ENCODE measurements around the gene SMKR1. TPM values are rescaled to one million over a fixed set of nuclear protein-coding genes. Genes with fewer than 3 reads are reported as not detected.

SMKR1 gene
- total and polyA plus RNA-seq, 9 of the 15 experiments (the other 6 are each of a cell fraction or from before 2014, with no cell fraction given), result 0.58 to 1.8 (median 0.93) TPM; not detected in 1

GRCh38 chr7:129559564-129559963 is 57.2 kb downstream of the SMKR1 start (continued):
- TF ChIP-seq HBP1 (CRISPR knock-in tag; IDR thresholded peaks at IDR 0.05) (peak; percentile 27; the same call in 1 of the 2 replicates), TRIM24 (IDR thresholded peaks at IDR 0.05) (peak; percentile 67 to 75; a peak in 3 of 4 replicates), RNF2 (IDR thresholded peaks at IDR 0.05) (peak; percentile 37; the same call in 1 of the 2 replicates), SMARCA4 (IDR thresholded peaks at IDR 0.05) (peak; percentile 87), ZNF436 (CRISPR knock-in tag; IDR thresholded peaks at IDR 0.05) (no peak), NCOR1 (IDR thresholded peaks at IDR 0.05) (peak; percentile 86), CREM (IDR thresholded peaks at IDR 0.05; ENCODE audit: low read depth) (0 out of 2 replicates have a peak, but pooled peaks have one; percentile 19), CTBP1 (IDR thresholded peaks at IDR 0.05; ENCODE audit: borderline replicate concordance) (peak; percentile 82; the same call in 1 of the 2 replicates), CEBPB (tag; IDR thresholded peaks at IDR 0.05) (peak; percentile 72), DPF2 (IDR thresholded peaks at IDR 0.05) (peak; percentile 91), AFF4 (CRISPR knock-in tag; IDR thresholded peaks at IDR 0.05) (0 out of 2 replicates have a peak, but pooled peaks have one; percentile 14), NFE2L1 (tag; IDR thresholded peaks at IDR 0.05; ENCODE audit: borderline replicate concordance, low read depth) (no peak), HIVEP1 (CRISPR knock-in tag; IDR thresholded peaks at IDR 0.05) (0 out of 2 replicates have a peak, but pooled peaks have one; percentile 7), ZFX (CRISPR knock-in tag; IDR thresholded peaks at IDR 0.05) (peak; percentile 42; the same call in 1 of the 2 replicates), ZBTB2 (IDR thresholded peaks at IDR 0.05) (peak; percentile 58; the same call in 1 of the 2 replicates), NR2C1 (IDR thresholded peaks at IDR 0.05) (peak; percentile 25; the same call in 1 of the 2 replicates), NR2C1 (tag; IDR thresholded peaks at IDR 0.05) (peak; percentile 39; the same call in 1 of the 2 replicates), VEZF1 (CRISPR knock-in tag; IDR thresholded peaks at IDR 0.05) (0 out of 2 replicates have a peak, but pooled peaks have one; percentile 30), KLF16 (IDR thresholded peaks at IDR 0.05) (peak; percentile 77), TFAP4 (CRISPR knock-in tag; IDR thresholded peaks at IDR 0.05; ENCODE audit: borderline replicate concordance) (peak; percentile 38; the same call in 1 of the 2 replicates), TEAD4 (IDR thresholded peaks at IDR 0.05; ENCODE audit: low read length) (peak; percentile 89), TEAD4 (CRISPR knock-in tag; IDR thresholded peaks at IDR 0.05; ENCODE audit: borderline replicate concordance) (no peak), CBFA2T3 (IDR thresholded peaks at IDR 0.05) (peak; percentile 92)
